GM21360 (cell line): Measurements from ENCODE around the gene PCDHB15.
"Not testable (repeated sequence)": the region's sequence is repeated elsewhere in the genome, so short reads cannot be mapped to it uniquely, and the experiment has no call there.

Source experiments
- ATAC-seq: cut with Tn5 transposase; IDR thresholded peaks from one replicate; pipeline ENCODE4 v1.9.1; 2021; ENCODE audit warnings: mild to moderate bottlenecking, moderate library complexity; ENCODE audit not compliant: unreplicated experiment

The PCDHB15 gene

DNA sequence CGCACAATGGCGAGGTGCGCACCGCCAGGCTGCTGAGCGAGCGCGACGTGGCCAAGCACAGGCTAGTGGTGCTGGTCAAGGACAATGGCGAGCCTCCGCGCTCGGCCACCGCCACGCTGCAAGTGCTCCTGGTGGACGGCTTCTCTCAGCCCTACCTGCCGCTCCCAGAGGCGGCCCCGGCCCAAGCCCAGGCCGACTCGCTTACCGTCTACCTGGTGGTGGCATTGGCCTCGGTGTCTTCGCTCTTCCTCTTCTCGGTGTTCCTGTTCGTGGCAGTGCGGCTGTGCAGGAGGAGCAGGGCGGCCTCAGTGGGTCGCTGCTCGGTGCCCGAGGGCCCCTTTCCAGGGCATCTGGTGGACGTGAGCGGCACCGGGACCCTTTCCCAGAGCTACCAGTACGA, 2.2 kb downstream of the PCDHB15 start:
- ATAC-seq, result not testable (repeated sequence)

DNA sequence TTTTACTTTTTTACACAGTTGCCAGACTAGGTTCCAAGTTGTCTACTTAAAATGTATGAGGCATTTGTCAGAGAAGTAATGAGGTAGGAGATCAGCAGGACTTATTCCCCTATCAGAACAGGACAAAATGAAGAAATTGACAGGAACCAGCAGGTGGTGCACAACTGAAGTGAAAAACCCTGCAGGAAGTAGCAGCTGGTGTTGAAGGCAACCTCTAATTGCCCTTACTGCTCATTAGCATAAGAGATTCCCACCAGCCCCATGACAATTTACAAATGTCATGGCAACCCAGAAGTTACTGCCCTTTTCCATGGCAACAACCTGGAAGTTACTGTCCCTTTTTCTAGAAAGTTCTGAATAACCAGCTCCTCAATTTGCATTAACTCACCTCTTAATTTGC, 5.4 kb downstream of the PCDHB15 start:
- ATAC-seq, result no peak

DNA sequence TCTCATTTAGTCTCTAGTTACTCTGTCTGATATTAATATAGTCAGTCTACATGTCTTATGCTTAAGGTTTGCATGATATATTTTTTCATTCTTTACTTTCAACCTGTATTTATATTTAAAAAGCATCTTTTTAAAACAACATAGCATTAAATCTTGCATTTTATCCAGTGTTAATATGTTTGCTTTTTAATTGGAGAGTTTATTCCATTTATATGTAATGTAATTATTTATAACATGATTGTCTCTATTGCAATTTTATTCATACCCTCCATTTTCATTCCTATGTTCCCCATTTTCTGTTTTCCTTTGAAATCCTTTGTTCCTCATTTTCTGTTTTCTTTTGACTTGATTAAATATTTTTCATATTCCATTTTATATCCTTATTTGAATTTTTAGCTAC, 13.3 kb downstream of the PCDHB15 start:
- ATAC-seq, result no peak

- ATAC-seq, result no peak
Observed at GRCh38 chr5:141258948-141259347, 13.8 kb downstream of the PCDHB15 start.

GRCh38 chr5:141260458-141261237, 15.5 kb downstream of the PCDHB15 start:
- ATAC-seq, result no peak

GRCh38 chr5:141261238-141261546, 16.0 kb downstream of the PCDHB15 start:
- ATAC-seq, result no peak

DNA sequence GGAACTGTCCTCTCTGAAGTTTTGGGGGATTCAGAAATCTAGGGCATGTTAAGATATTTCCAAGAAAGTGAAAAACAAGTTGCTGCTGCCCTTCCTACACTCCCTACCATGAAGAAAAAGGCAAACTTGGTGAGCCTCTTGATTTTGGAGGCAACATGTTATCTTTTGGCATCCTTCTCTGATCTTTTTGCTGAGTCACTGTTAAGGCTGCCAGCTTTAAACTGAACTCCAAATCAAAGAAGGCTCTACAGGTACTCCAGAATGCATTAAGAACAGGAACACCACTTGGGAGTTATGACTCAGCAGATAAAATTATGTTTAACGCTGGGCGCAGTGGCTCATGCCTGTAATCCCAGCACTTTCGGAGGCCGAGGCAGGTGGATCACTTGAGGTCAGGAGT, 24.0 kb downstream of the PCDHB15 start:
- no peak for ATAC-seq

DNA sequence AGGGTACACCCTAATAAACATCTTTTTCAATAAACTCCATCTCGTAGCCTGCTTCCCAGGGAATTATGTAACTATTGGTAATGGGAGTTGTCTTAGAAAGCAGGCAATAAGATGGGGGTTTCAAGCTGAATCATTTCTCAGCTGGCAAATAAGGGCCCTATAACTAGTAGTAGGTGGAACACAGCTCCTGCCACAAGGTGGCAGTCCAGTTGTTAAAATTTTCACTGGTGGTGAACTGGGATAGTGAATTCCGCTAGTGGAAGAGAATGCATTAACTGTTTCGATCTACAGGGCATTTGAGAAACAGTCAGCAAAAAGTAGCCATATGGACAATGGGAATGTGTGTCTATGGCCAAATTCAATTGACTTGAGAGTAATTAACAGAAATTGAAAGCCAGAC, 27.7 kb downstream of the PCDHB15 start:
- ATAC-seq, result no peak

DNA sequence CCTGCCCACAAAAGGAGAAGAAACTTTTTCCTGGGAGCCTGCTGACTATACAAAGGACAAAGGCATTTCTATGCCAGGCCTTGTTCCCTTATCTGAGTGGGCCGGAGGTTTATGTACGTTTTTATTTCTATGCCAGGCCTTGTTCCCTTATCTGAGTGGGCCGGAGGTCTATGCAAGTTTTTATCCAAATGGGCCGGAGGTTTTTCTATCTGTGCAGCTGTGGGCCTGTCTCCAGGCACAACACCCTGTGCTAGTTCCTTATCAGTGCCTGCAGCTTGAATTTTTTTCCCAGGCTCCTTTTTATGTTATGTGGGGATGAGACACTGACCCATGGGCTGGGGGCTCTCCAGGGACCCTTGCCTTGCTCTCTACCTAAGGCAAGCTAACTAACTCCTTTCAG, 53.2 kb downstream of the PCDHB15 start:
- ATAC-seq, result no peak
